Natural killer cell (primary cell): ENCODE data around the gene SLC13A1. TPM values are rescaled to one million over a fixed set of nuclear protein-coding genes. Genes with fewer than 3 reads are reported as not detected.

ENCODE experiments used
- ATAC-seq, 3 donors: fragments of 150-1000 bp in 2 of 3; fragments of 200-7000 bp in 1 of 3; cut with Tn5 transposase; 1 replicate in 1 of 3; 2 replicates in 2 of 3; pipeline ENCODE4 v1.10.0; 2021; ENCODE audit warnings: mild to moderate bottlenecking in 2 of 3, moderate library complexity in 2 of 3
- DNase-seq, 2 donors: peaks; one replicate each; pipeline versions ENCODE4 v3.0.0 to v3.0.0-alpha.2; 2013 to 2021; ENCODE audit warnings: mixed read lengths in 1 of 2
- H3K27ac ChIP-seq: one replicate; pipeline ENCODE4 v1.5.1; 2013; ENCODE audit warnings: mild to moderate bottlenecking, low read length
- H3K27me3 ChIP-seq: one replicate; pipeline ENCODE4 v1.6.1; 2013; ENCODE audit warnings: low read length; ENCODE audit not compliant: control insufficient read depth, insufficient read depth
- H3K36me3 ChIP-seq: one replicate; pipeline ENCODE4 v1.6.1; 2013; ENCODE audit warnings: low read length; ENCODE audit not compliant: control insufficient read depth, insufficient read depth
- H3K4me1 ChIP-seq: one replicate; pipeline ENCODE4 v1.6.1; 2013; ENCODE audit warnings: low read length; ENCODE audit not compliant: control insufficient read depth, insufficient read depth
- H3K4me3 ChIP-seq: one replicate; pipeline ENCODE4 v1.5.1; 2013; ENCODE audit warnings: low read length
- H3K9me3 ChIP-seq: one replicate; pipeline ENCODE4 v1.6.1; 2013; ENCODE audit warnings: low read length; ENCODE audit not compliant: control insufficient read depth, insufficient read depth
- H3K27ac Mint-ChIP-seq, 2 donors: one replicate each; pipeline ENCODE4 v1.8.0; 2022; ENCODE audit warnings: mild to moderate bottlenecking in 2 of 2, mixed read lengths in 2 of 2, moderate library complexity in 1 of 2
- H3K27me3 Mint-ChIP-seq, 2 donors: one replicate each; pipeline ENCODE4 v1.8.0; 2022; ENCODE audit warnings: low read depth in 2 of 2, mixed read lengths in 2 of 2
- H3K36me3 Mint-ChIP-seq: one replicate; pipeline ENCODE4 v1.8.0; 2022; ENCODE audit warnings: mixed read lengths
- H3K4me1 Mint-ChIP-seq, 2 donors: one replicate each; pipeline ENCODE4 v1.8.0; 2022; ENCODE audit warnings: mixed read lengths in 2 of 2
- H3K4me3 Mint-ChIP-seq: one replicate; pipeline ENCODE4 v1.8.0; 2022; ENCODE audit warnings: mild to moderate bottlenecking, moderate library complexity, mixed read lengths
- H3K9me3 Mint-ChIP-seq, 2 donors: one replicate each; pipeline ENCODE4 v1.8.0; 2022; ENCODE audit warnings: mixed read lengths in 2 of 2
- CTCF ChIP-seq: fragments of 200-600 bp; IDR thresholded peaks from one replicate; pipeline ENCODE4 v1.8.0; 2022; ENCODE audit warnings: antibody characterized with exemption
- WGBS: methylation state at CpG from one replicate; pipeline ENCODE4 v1.1.7; 2013; ENCODE audit warnings: missing lambda C conversion rate; ENCODE audit not compliant: insufficient coverage; 5-methylcytosine and 5-hydroxymethylcytosine counted together
- intact Hi-C: fragments of 100-400 bp; cut with micrococcal nuclease; formaldehyde crosslinking; loops from one replicate; pipeline ENCODE4 v1.14.2; 2022
- total RNA-seq, 4 donors: library from RNA; stranded (reverse); fragments of 120-200 nt in 1 of 4; gene quantifications; one replicate each; pipeline versions ENCODE4 v1.2.3 to v1.2.4, GENCODE V29; 2013 to 2022

The SLC13A1 gene
- total RNA-seq = not detected
- not detected for total RNA-seq (2013)

GRCh38 chr7:123199883-123200282 is at the start of gene SLC13A1:
Gene SLC13A1 (minus strand): TSS chr7:123199969. CDS start chr7:123199946, 23 bp downstream.
- Mint-ChIP-seq H3K4me1 (no peaks in the 10 kb centered on the region), H3K27me3 (no peaks in the 10 kb centered on the region), H3K9me3 (peaks cover 7% of the 10 kb centered on the region in 2 donors), H3K36me3 (no peaks in the 10 kb centered on the region), H3K27ac (no peak within 1 kb of the TSS), H3K4me3 (no peak within 1 kb of the TSS)
- H3K36me3 ChIP-seq = no peaks in the 10 kb centered on the region
- no peak within 1 kb of the TSS for H3K27ac ChIP-seq
- no peaks in the 10 kb centered on the region for H3K27me3 ChIP-seq
- H3K9me3 ChIP-seq = peaks cover 5% of the 10 kb centered on the region
- TF ChIP-seq CTCF = no peak
- ATAC-seq (no peak), DNase-seq (no peak)
- 75% methylated on average over 4 of the region's 4 CpGs for WGBS
- H3K4me3 ChIP-seq = no peak within 1 kb of the TSS
- no peaks in the 10 kb centered on the region for H3K4me1 ChIP-seq
- intact Hi-C loops = no loop called here

- H3K27me3 Mint-ChIP-seq = no peaks in the 10 kb centered on the region
- no CpG with 5 or more reads among the region's 1 CpG for WGBS
- no peak overlapping the region for H3K27ac Mint-ChIP-seq
- Histone ChIP-seq H3K9me3 (no peaks in the 10 kb centered on the region), H3K36me3 (no peaks in the 10 kb centered on the region), H3K27me3 (no peaks in the 10 kb centered on the region), H3K4me3 (no peak overlapping the region), H3K4me1 (no peaks in the 10 kb centered on the region), H3K27ac (no peak overlapping the region)
- ATAC-seq = no peak
- no peak for TF ChIP-seq CTCF
- H3K4me3 Mint-ChIP-seq = no peak overlapping the region
- no peak for DNase-seq
- H3K4me1 Mint-ChIP-seq = no peaks in the 10 kb centered on the region
- peaks cover 6 to 8% of the 10 kb centered on the region in 2 donors for H3K9me3 Mint-ChIP-seq
- no peaks in the 10 kb centered on the region for H3K36me3 Mint-ChIP-seq
- intact Hi-C loops = no loop called here
These were observed 45.0 kb upstream of the SLC13A1 start for GRCh38 chr7:123244768-123245167.

GRCh38 chr7:123242467-123243092 is 42.8 kb upstream of the SLC13A1 start:
- H3K36me3 Mint-ChIP-seq = no peaks in the 10 kb centered on the region
- Histone ChIP-seq H3K4me3 (no peak overlapping the region), H3K36me3 (no peaks in the 10 kb centered on the region), H3K4me1 (no peaks in the 10 kb centered on the region), H3K27me3 (no peaks in the 10 kb centered on the region), H3K27ac (no peak overlapping the region), H3K9me3 (no peaks in the 10 kb centered on the region)
- no peak for TF ChIP-seq CTCF
- no peaks in the 10 kb centered on the region for H3K4me1 Mint-ChIP-seq
- no peaks in the 10 kb centered on the region for H3K27me3 Mint-ChIP-seq
- peaks cover 6 to 11% of the 10 kb centered on the region in 2 donors for H3K9me3 Mint-ChIP-seq
- ATAC-seq = no peak
- no peak overlapping the region for H3K4me3 Mint-ChIP-seq
- 41% methylated on average over 5 of the region's 5 CpGs for WGBS
- intact Hi-C loops = no loop called here
- H3K27ac Mint-ChIP-seq = no peak overlapping the region
- DNase-seq = no peak

GRCh38 chr7:123241809-123242208 is 42.0 kb upstream of the SLC13A1 start:
- no peak overlapping the region for H3K4me3 ChIP-seq
- Mint-ChIP-seq H3K4me1 (no peaks in the 10 kb centered on the region), H3K4me3 (no peak overlapping the region), H3K36me3 (no peaks in the 10 kb centered on the region), H3K27ac (no peak overlapping the region), H3K9me3 (peaks cover 7 to 15% of the 10 kb centered on the region in 2 donors), H3K27me3 (no peaks in the 10 kb centered on the region)
- no peaks in the 10 kb centered on the region for H3K27me3 ChIP-seq
- no peak overlapping the region for H3K27ac ChIP-seq
- H3K36me3 ChIP-seq = no peaks in the 10 kb centered on the region
- intact Hi-C loops = no loop called here
- TF ChIP-seq CTCF = no peak
- H3K4me1 ChIP-seq = no peaks in the 10 kb centered on the region
- 92% methylated on average over 2 of the region's 3 CpGs for WGBS
- H3K9me3 ChIP-seq = no peaks in the 10 kb centered on the region
- ATAC-seq = no peak
- no peak for DNase-seq
